ENCODE measurements around the gene SLC37A1.
"Not testable (repeated sequence)": the region's sequence is repeated elsewhere in the genome, so short reads cannot be mapped to it uniquely, and the experiment has no call there.

SLC37A1 gene

GRCh38 chr21:42619841-42620240 is 106.2 kb downstream of the SLC37A1 start:
- DNase-seq (no peak), ATAC-seq (replicated peaks) (no peak)
- no peak overlapping the region for H3K27ac Mint-ChIP-seq
- H3K9me3 Mint-ChIP-seq, result no peaks in the 10 kb centered on the region
- no peaks in the 10 kb centered on the region for H3K4me1 Mint-ChIP-seq (ENCODE audit: low read depth in 2 of 2)
- no peak overlapping the region for H3K4me3 Mint-ChIP-seq
- H3K27me3 Mint-ChIP-seq, result peaks cover 51 to 66% of the 10 kb centered on the region in 2 donors
- peaks cover 2% of the 10 kb centered on the region for H3K36me3 Mint-ChIP-seq (ENCODE audit: insufficient read depth)

DNA sequence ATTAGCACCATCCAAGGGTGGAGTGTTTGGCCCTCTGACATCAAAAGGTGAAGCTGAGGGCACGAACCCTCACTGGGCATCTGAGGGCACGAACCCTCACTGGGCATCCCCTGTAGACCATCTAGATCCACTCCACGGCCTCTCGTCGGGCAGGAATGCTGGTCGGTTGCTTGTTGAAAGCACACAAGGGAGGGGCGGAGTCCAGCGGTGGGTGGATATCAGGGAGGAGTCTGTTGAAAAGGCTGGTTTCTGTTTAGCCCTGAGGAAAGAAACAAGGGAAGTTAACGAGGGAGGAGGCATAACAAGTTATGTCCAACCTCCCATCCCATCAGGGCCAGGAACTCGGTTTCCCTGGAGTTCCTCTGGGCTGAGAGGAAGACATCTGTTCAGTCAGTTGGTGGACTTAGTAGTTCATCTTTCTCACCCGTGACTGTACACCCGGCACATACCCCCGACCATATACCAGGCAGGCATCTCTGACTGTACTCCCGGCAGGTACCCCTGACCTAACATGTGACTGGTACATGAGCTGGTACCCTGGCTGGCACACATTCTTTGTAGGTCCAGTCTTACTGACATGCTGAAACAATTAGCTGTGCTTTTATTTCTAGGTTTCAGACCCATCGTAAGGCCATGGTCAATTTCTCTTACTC is 107.6 kb downstream of the SLC37A1 start:
- no peak overlapping the region for H3K4me3 Mint-ChIP-seq
- H3K9me3 Mint-ChIP-seq, result no peaks in the 10 kb centered on the region
- peaks cover 2% of the 10 kb centered on the region for H3K36me3 Mint-ChIP-seq (ENCODE audit: insufficient read depth)
- no peaks in the 10 kb centered on the region for H3K4me1 Mint-ChIP-seq (ENCODE audit: low read depth in 2 of 2)
- no peak for DNase-seq
- no peak overlapping the region for H3K27ac Mint-ChIP-seq
- no peak for ATAC-seq (replicated peaks)
- H3K27me3 Mint-ChIP-seq, result peaks cover 57 to 67% of the 10 kb centered on the region in 2 donors

DNA sequence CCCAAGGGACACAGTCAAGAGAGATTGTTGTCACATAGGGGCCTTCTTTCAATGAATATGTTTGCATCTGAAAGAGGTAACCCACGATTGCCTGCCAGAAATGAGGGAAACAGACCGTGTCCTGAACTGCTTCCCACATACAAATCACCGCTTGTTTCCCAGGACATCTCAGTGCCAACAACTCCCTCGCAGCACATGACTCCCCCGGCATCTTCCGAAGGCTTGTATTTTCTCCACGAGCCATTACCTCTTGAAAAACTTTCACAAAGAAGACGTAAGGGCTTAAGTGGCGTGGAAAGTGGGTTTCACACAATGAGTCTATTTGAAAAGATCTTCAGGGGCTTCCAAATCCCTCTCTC is 108.1 kb downstream of the SLC37A1 start:
- H3K27me3 Mint-ChIP-seq, result peaks cover 57 to 68% of the 10 kb centered on the region in 2 donors
- H3K36me3 Mint-ChIP-seq (ENCODE audit: insufficient read depth), result peaks cover 2% of the 10 kb centered on the region
- no peak for ATAC-seq (replicated peaks)

GRCh38 chr21:42622284-42622683 is 108.6 kb downstream of the SLC37A1 start:
- DNase-seq (no peak), ATAC-seq (replicated peaks) (no peak)
- Mint-ChIP-seq H3K27me3 (peaks cover 57 to 73% of the 10 kb centered on the region in 2 donors), H3K36me3 (ENCODE audit: insufficient read depth) (peaks cover 2% of the 10 kb centered on the region), H3K4me1 (ENCODE audit: low read depth in 2 of 2) (no peaks in the 10 kb centered on the region), H3K9me3 (no peaks in the 10 kb centered on the region), H3K27ac (no peak overlapping the region), H3K4me3 (no peak overlapping the region)

More for the DNA sequence above, 108.1 kb downstream of the SLC37A1 start:
- H3K27ac Mint-ChIP-seq, result no peak overlapping the region
- no peak overlapping the region for H3K4me3 Mint-ChIP-seq
- no peak for DNase-seq
- H3K4me1 Mint-ChIP-seq (ENCODE audit: low read depth in 2 of 2), result no peaks in the 10 kb centered on the region
- no peaks in the 10 kb centered on the region for H3K9me3 Mint-ChIP-seq

- peaks cover 2% of the 10 kb centered on the region for H3K36me3 Mint-ChIP-seq (ENCODE audit: insufficient read depth)
- no peak overlapping the region for H3K4me3 Mint-ChIP-seq
- DNase-seq, result no peak
- peaks cover 57 to 64% of the 10 kb centered on the region in 2 donors for H3K27me3 Mint-ChIP-seq
- H3K4me1 Mint-ChIP-seq (ENCODE audit: low read depth in 2 of 2), result no peaks in the 10 kb centered on the region
- no peak for ATAC-seq (replicated peaks)
- H3K27ac Mint-ChIP-seq, result no peak overlapping the region
- no peaks in the 10 kb centered on the region for H3K9me3 Mint-ChIP-seq
These were observed 110.0 kb downstream of the SLC37A1 start for GRCh38 chr21:42623694-42624093.

DNA sequence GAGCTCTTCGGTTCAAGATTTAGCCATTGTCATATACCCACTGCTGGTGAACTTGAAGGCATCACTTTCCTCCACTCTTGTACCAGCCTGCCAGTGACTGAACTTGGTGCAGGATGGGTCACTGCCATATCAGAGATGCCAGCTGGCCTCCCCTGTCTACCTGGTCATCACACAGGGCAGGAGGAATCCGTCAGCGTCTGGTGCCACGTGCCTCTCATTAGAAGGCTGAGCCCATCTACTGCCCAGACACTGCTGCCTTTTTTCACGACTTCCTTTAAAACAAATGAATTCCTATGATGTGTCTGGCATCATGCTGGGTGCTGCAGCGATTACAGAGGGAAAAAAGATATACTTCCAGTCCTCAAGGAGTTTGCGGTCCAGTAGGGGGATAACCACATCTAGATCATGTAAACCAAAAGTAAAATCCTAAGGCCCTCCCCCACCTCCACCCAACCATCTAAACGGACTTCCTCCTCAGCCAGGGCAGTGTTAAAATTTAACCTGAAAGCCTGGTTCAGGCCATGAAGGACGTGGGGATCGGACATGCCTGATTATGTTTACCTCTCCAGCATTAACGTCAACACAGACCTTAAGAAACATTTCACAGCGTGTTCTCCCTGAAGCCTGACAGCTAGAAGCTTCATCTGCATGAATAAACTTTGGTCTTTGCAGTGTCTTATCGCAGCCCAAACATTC is 110.6 kb downstream of the SLC37A1 start:
- Mint-ChIP-seq H3K9me3 (no peaks in the 10 kb centered on the region), H3K27ac (no peak overlapping the region), H3K36me3 (ENCODE audit: insufficient read depth) (peaks cover 2% of the 10 kb centered on the region), H3K4me1 (ENCODE audit: low read depth in 2 of 2) (no peaks in the 10 kb centered on the region), H3K4me3 (no peak overlapping the region), H3K27me3 (peaks cover 54 to 59% of the 10 kb centered on the region in 2 donors)
- ATAC-seq (replicated peaks), result no peak
- no peak for DNase-seq

DNA sequence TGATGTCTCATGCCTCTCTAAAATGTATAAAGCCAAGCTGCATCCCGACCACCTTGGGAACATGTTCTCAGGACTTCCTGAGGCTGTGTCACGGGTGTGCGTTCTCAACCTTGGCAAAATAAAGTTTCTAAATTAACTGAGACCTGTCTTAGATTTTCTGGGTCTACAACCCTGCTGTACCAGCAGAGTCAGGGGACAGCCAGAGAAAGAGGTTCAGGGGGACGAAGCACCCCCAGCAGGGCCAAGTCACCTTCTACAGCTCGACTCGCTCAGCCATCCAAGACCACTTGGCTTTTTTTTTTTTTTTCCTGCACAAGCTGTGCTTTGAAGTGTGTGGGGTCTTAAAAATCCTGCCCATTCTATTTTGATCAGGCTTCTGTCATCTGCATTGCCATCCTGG is 111.3 kb downstream of the SLC37A1 start:
- Mint-ChIP-seq H3K4me1 (ENCODE audit: low read depth in 2 of 2) (no peaks in the 10 kb centered on the region), H3K9me3 (no peaks in the 10 kb centered on the region), H3K36me3 (ENCODE audit: insufficient read depth) (peaks cover 2% of the 10 kb centered on the region), H3K4me3 (no peak overlapping the region), H3K27ac (no peak overlapping the region), H3K27me3 (peaks cover 47 to 52% of the 10 kb centered on the region in 2 donors)
- ATAC-seq (replicated peaks) (no peak), DNase-seq (no peak)

DNA sequence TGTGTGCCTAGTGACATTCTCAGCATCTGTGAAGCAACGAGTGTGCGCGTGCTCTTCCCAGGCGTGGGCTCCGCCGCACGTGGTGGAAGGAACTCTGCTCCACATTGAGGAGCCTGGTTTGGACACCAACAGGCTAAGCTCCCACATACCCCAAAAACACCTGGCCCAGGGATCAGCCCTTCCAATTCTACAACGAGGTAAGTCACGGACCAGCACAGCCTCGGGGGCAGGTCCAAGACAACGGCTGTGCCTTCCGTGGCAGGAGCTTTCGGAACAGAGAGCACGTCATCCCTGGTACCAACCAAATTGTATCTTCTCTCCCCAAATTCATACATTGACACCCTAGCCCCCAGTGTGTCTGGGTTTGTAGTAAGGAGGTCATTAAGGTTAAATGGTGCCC is 112.5 kb downstream of the SLC37A1 start:
- no peaks in the 10 kb centered on the region for H3K36me3 Mint-ChIP-seq (ENCODE audit: insufficient read depth)
- H3K4me3 Mint-ChIP-seq, result no peak overlapping the region
- H3K4me1 Mint-ChIP-seq (ENCODE audit: low read depth in 2 of 2), result no peaks in the 10 kb centered on the region
- DNase-seq (no peak), ATAC-seq (replicated peaks) (no peak)
- H3K9me3 Mint-ChIP-seq, result no peaks in the 10 kb centered on the region
- H3K27ac Mint-ChIP-seq, result no peak overlapping the region
- peaks cover 35 to 41% of the 10 kb centered on the region in 2 donors for H3K27me3 Mint-ChIP-seq

- no peaks in the 10 kb centered on the region for H3K9me3 Mint-ChIP-seq
- peaks cover 21 to 26% of the 10 kb centered on the region in 2 donors for H3K27me3 Mint-ChIP-seq
- DNase-seq (no peak), ATAC-seq (replicated peaks) (no peak)
- H3K4me3 Mint-ChIP-seq, result no peak overlapping the region
- no peaks in the 10 kb centered on the region for H3K4me1 Mint-ChIP-seq (ENCODE audit: low read depth in 2 of 2)
- H3K36me3 Mint-ChIP-seq (ENCODE audit: insufficient read depth), result no peaks in the 10 kb centered on the region
- no peak overlapping the region for H3K27ac Mint-ChIP-seq
These were observed 114.1 kb downstream of the SLC37A1 start for GRCh38 chr21:42627527-42628289.

DNA sequence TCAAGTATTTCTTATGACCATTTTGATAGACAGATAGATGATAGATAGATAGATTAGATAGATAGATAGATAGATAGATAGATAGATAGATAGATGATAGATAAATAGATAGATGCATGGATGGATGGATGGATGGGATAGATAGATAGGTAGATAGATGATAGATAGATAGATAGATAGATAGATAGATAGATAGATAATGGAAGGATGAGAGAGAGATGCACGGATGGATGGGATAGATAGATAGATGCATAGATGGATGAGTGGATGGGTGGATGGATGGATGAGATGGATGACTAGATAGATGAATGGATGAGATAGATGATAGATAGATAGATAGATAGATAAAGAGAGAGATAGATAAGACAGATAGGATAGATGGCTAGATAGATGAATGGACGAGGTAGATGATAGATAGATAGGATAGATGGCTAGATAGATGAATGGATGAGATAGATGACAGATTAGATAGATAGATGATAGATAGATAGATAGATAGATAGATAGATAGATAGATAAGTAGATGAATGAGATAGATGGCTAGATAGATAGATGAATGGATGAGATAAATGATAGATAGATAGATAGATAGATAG is 114.9 kb downstream of the SLC37A1 start:
- not testable (repeated sequence) for ATAC-seq (replicated peaks); H3K27ac Mint-ChIP-seq; H3K36me3 Mint-ChIP-seq (ENCODE audit: insufficient read depth); H3K4me3 Mint-ChIP-seq; H3K9me3 Mint-ChIP-seq; DNase-seq; H3K4me1 Mint-ChIP-seq (ENCODE audit: low read depth in 2 of 2)
- H3K27me3 Mint-ChIP-seq, result peaks cover 17 to 20% of the 10 kb centered on the region in 2 donors

DNA sequence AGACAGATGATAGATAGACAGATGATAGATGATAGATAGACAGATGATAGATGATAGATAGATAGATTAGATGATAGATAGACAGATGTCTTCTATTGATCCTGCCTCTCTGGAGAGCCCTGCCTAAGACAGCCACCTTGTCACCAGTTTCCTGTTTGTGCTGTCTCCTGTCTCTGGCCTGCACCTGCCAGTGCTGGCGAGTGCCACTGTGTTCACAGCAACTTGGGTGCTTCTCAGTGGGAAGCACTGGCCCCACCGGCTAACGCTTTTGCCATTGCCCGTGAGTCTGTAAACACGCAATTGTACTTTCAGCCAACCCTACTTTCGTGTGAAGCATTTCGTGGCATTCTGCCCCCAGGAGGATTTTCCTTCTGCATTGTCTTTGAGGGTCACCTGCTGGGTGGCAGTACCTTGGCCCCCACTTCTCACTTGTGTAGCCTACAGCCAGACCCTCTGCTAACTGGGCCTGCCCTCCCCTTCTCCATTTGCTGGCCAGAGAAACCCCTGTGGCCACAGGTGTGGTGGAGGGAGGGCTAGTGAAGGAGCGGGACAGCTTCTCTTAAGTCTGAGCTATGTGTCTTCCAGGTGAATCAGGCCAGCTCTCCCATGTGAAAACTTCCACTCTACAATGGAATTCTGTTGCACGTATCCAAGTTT is 116.4 kb downstream of the SLC37A1 start:
- H3K27me3 Mint-ChIP-seq, result peaks cover 6 to 7% of the 10 kb centered on the region in 2 donors
- no peaks in the 10 kb centered on the region for H3K9me3 Mint-ChIP-seq
- H3K36me3 Mint-ChIP-seq (ENCODE audit: insufficient read depth), result no peaks in the 10 kb centered on the region
- DNase-seq (no peak), ATAC-seq (replicated peaks) (no peak)
- no peak overlapping the region for H3K27ac Mint-ChIP-seq
- no peak overlapping the region for H3K4me3 Mint-ChIP-seq
- H3K4me1 Mint-ChIP-seq (ENCODE audit: low read depth in 2 of 2), result no peaks in the 10 kb centered on the region

- ATAC-seq (replicated peaks) (no peak), DNase-seq (no peak)
- H3K27ac Mint-ChIP-seq, result no peak overlapping the region
- H3K27me3 Mint-ChIP-seq, result peaks cover 6 to 7% of the 10 kb centered on the region in 2 donors
- H3K4me1 Mint-ChIP-seq (ENCODE audit: low read depth in 2 of 2), result no peaks in the 10 kb centered on the region
- H3K9me3 Mint-ChIP-seq, result no peaks in the 10 kb centered on the region
- no peaks in the 10 kb centered on the region for H3K36me3 Mint-ChIP-seq (ENCODE audit: insufficient read depth)
- no peak overlapping the region for H3K4me3 Mint-ChIP-seq
These were observed 117.0 kb downstream of the SLC37A1 start for GRCh38 chr21:42630626-42631025.
